HepG2 (cell line): ENCODE results near the gene FABP1.

Experiments
- CTCF ChIP-seq: sonication (generic); formaldehyde crosslinking; IDR thresholded peaks from 2 replicates; pipeline ENCODE4 v1.5.0; 2020; ENCODE audit warnings: mild to moderate bottlenecking, missing genetic modification reagents, moderate library complexity
- ISX ChIP-seq: sonication (generic); formaldehyde crosslinking; conservative IDR thresholded peaks from 2 replicates; pipeline ENCODE4 v1.5.0; 2020; ENCODE audit warnings: missing genetic modification reagents
- JUN ChIP-seq: sonication (generic); formaldehyde crosslinking; IDR thresholded peaks from 2 replicates; pipeline ENCODE4 v1.4.0; 2020; ENCODE audit warnings: mild to moderate bottlenecking, missing genetic modification reagents
- NFYB ChIP-seq: sonication (generic); formaldehyde crosslinking; IDR thresholded peaks from 2 replicates; pipeline ENCODE4 v1.4.0; 2020; ENCODE audit warnings: missing genetic modification reagents
- POLR2A ChIP-seq, 2 experiments: IDR thresholded peaks; 2 replicates each; pipeline ENCODE4 v1.6.1; 2011; ENCODE audit warnings: low read depth in 2 of 2, low read length in 2 of 2, mild to moderate bottlenecking in 1 of 2, moderate library complexity in 1 of 2; ENCODE audit not compliant: insufficient read depth in 1 of 2
- SMC3 ChIP-seq: IDR thresholded peaks from 2 replicates; pipeline ENCODE4 v1.6.1; 2011; ENCODE audit warnings: low read length, improper control_type of control experiment
- SUZ12 ChIP-seq: fragments of 150-350 bp; IDR thresholded peaks from 2 replicates; pipeline ENCODE4 v1.6.1; 2014; ENCODE audit warnings: low read depth, low read length
- ZBTB2 ChIP-seq: sonication (generic); formaldehyde crosslinking; IDR thresholded peaks from 2 replicates; pipeline ENCODE4 v1.8.0; 2022; ENCODE audit warnings: low read depth, missing genetic modification reagents
- ZFX ChIP-seq: sonication (generic); formaldehyde crosslinking; IDR thresholded peaks from 2 replicates; pipeline ENCODE4 v1.4.0; 2020; ENCODE audit warnings: mild to moderate bottlenecking, low read depth, missing genetic modification reagents, moderate library complexity
- ZMYM4 ChIP-seq: sonication (generic); formaldehyde crosslinking; IDR thresholded peaks from 2 replicates; pipeline ENCODE4 v1.8.1; 2023; ENCODE audit warnings: mild to moderate bottlenecking, missing genetic modification reagents
- ZNF274 ChIP-seq: sonication (generic); formaldehyde crosslinking; IDR thresholded peaks from 2 replicates; pipeline ENCODE4 v1.5.1; 2020; ENCODE audit warnings: mild to moderate bottlenecking, missing genetic modification reagents
- TF ChIP-seq, protein P1 (sequence below), 2 experiments: sonication (generic) in 1 of 2; formaldehyde crosslinking in 1 of 2; IDR thresholded peaks; 2 replicates each; pipeline versions ENCODE4 v1.5.1 to v1.6.1; 2011 to 2020; ENCODE audit warnings: borderline replicate concordance in 1 of 2, low read depth in 1 of 2, low read length in 1 of 2, mild to moderate bottlenecking in 1 of 2, missing genetic modification reagents in 1 of 2, moderate library complexity in 1 of 2
- TF ChIP-seq, protein P2 (sequence below): sonication (generic); formaldehyde crosslinking; IDR thresholded peaks from 2 replicates; pipeline ENCODE4 v1.4.0; 2020; ENCODE audit warnings: missing genetic modification reagents
- TF ChIP-seq, protein P3 (sequence below): sonication (generic); formaldehyde crosslinking; IDR thresholded peaks from 2 replicates; pipeline ENCODE4 v1.4.0; 2020; ENCODE audit warnings: mild to moderate bottlenecking, missing genetic modification reagents

GRCh38 chr2:88081924-88082608 lies 45.8 kb downstream of the FABP1 start:
- TF ChIP-seq ZBTB2: no peak
- peak; percentile 23; the same call in 1 of the 2 replicates for TF ChIP-seq CTCF (CRISPR knock-in tag)
- no peak for TF ChIP-seq SUZ12
- TF ChIP-seq NFYB: no peak
- TF ChIP-seq ISX (CRISPR knock-in tag): no peak
- TF ChIP-seq, protein P1, sequence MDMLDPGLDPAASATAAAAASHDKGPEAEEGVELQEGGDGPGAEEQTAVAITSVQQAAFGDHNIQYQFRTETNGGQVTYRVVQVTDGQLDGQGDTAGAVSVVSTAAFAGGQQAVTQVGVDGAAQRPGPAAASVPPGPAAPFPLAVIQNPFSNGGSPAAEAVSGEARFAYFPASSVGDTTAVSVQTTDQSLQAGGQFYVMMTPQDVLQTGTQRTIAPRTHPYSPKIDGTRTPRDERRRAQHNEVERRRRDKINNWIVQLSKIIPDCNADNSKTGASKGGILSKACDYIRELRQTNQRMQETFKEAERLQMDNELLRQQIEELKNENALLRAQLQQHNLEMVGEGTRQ (IDR thresholded peaks at IDR 0.05; ENCODE audit: low read depth, low read length): no peak
- TF ChIP-seq, protein P1 (CRISPR knock-in tag; IDR thresholded peaks at IDR 0.05; ENCODE audit: borderline replicate concordance): no peak
- TF ChIP-seq, protein P2, sequence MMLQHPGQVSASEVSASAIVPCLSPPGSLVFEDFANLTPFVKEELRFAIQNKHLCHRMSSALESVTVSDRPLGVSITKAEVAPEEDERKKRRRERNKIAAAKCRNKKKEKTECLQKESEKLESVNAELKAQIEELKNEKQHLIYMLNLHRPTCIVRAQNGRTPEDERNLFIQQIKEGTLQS (CRISPR knock-in tag): no peak
- TF ChIP-seq ZMYM4 (CRISPR knock-in tag): no peak
- no peak for TF ChIP-seq JUN (CRISPR knock-in tag)
- no peak for TF ChIP-seq POLR2A (IDR thresholded peaks at IDR 0.05; ENCODE audit: insufficient read depth in 1 of 2, low read depth in 2 of 2, low read length in 2 of 2)
- no peak for TF ChIP-seq SMC3
- TF ChIP-seq, protein P3, sequence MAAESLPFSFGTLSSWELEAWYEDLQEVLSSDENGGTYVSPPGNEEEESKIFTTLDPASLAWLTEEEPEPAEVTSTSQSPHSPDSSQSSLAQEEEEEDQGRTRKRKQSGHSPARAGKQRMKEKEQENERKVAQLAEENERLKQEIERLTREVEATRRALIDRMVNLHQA (CRISPR knock-in tag): no peak
- TF ChIP-seq ZFX (CRISPR knock-in tag): no peak
- no peak for TF ChIP-seq ZNF274 (CRISPR knock-in tag)
